ENCODE results near the gene SPACA6.

GRCh38 chr19:51691584-51692428 lies 1.3 kb upstream of the SPACA6 start:
- TF ChIP-seq TBP (IDR thresholded peaks at IDR 0.05; ENCODE audit: low read depth, low read length) (no peak), CTCF (IDR thresholded peaks at IDR 0.05; ENCODE audit: control extremely low read depth in 1 of 3, insufficient read depth in 1 of 3, low read depth in 1 of 3, low read length in 3 of 3) (no peak), POLR2AphosphoS5 (IDR thresholded peaks at IDR 0.05; ENCODE audit: low read depth, low read length) (no peak), FOSL1 (IDR thresholded peaks at IDR 0.05; ENCODE audit: insufficient read depth, low read depth, low read length) (no peak), ATF3 (IDR thresholded peaks at IDR 0.05; ENCODE audit: insufficient read depth, low read depth, low read length) (no peak), EZH2 (IDR thresholded peaks at IDR 0.05; ENCODE audit: low read depth, low read length, severe bottlenecking) (no peak), CBX5 (IDR thresholded peaks at IDR 0.05; ENCODE audit: low read depth, low read length) (no peak), POLR2A (IDR thresholded peaks at IDR 0.05; ENCODE audit: control extremely low read depth in 1 of 2, low read depth in 2 of 2, low read length in 2 of 2) (no peak), BACH1 (IDR thresholded peaks at IDR 0.05; ENCODE audit: low read length) (no peak)
